Measurements from ENCODE around the gene AGO3. TPM values are rescaled to one million over a fixed set of nuclear protein-coding genes. Genes with fewer than 3 reads are reported as not detected.

AGO3 gene
- total and polyA plus RNA-seq, 4 donors = 3.0 to 19.5 (median 7.1) TPM

- DNase-seq (ENCODE audit: low spot score) = no peak
- Histone ChIP-seq H3K27me3 (ENCODE audit: control insufficient read depth in 4 of 4, insufficient read depth in 4 of 4, low read length in 3 of 4) (no peaks in the 10 kb centered on the region), H3K27ac (ENCODE audit: low read depth in 1 of 2, low read length in 2 of 2) (no peak overlapping the region), H3K9me3 (ENCODE audit: control insufficient read depth in 4 of 4, low read length in 3 of 4) (no peaks in the 10 kb centered on the region), H3K4me1 (ENCODE audit: control insufficient read depth in 4 of 4, insufficient read depth in 4 of 4, low read length in 3 of 4) (no peaks in the 10 kb centered on the region), H3K36me3 (ENCODE audit: control insufficient read depth in 4 of 4, insufficient read depth in 3 of 4, low read depth in 1 of 4, low read length in 3 of 4) (peaks cover 3 to 18% (median 12%) of the 10 kb centered on the region in 4 donors), H3K4me3 (ENCODE audit: low read depth in 1 of 3, low read length in 3 of 3) (no peak overlapping the region), H3K9ac (ENCODE audit: low read depth in 1 of 2, low read length in 2 of 2) (no peak overlapping the region)
- no peak for TF ChIP-seq RAD21 (IDR thresholded peaks at IDR 0.05)
- TF ChIP-seq ATF3 (IDR thresholded peaks at IDR 0.05) = no peak
- no peak for TF ChIP-seq SP1 (IDR thresholded peaks at IDR 0.05)
- TF ChIP-seq JUND (IDR thresholded peaks at IDR 0.05) = no peak
- TF ChIP-seq, protein P1, sequence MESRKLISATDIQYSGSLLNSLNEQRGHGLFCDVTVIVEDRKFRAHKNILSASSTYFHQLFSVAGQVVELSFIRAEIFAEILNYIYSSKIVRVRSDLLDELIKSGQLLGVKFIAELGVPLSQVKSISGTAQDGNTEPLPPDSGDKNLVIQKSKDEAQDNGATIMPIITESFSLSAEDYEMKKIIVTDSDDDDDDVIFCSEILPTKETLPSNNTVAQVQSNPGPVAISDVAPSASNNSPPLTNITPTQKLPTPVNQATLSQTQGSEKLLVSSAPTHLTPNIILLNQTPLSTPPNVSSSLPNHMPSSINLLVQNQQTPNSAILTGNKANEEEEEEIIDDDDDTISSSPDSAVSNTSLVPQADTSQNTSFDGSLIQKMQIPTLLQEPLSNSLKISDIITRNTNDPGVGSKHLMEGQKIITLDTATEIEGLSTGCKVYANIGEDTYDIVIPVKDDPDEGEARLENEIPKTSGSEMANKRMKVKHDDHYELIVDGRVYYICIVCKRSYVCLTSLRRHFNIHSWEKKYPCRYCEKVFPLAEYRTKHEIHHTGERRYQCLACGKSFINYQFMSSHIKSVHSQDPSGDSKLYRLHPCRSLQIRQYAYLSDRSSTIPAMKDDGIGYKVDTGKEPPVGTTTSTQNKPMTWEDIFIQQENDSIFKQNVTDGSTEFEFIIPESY (IDR thresholded peaks at IDR 0.05) = no peak
Measured at GRCh38 chr1:36051821-36052220, 120.9 kb downstream of the AGO3 start.

DNA sequence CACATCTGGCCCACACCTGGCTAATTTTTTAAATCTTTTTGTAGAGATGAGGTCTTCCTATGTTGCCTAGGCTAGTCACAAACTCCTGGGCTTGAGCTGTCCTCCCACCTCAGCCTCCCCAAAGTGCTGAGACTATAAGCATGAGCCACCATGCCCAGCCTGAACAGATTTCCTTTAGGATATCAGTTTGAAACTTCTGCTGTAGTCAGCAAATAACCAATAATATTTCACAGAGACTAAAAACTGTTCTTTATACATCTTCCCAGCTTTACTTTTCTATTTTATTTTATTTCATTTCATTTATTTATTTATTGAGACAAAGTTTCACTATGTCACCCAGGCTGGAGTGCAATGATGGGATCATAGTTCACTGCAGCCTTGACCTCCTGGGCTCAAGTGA, 123.1 kb downstream of the AGO3 start:
- no peaks in the 10 kb centered on the region for H3K9me3 ChIP-seq (ENCODE audit: control insufficient read depth in 4 of 4, low read length in 3 of 4)
- no peak overlapping the region for H3K4me3 ChIP-seq (ENCODE audit: low read depth in 1 of 3, low read length in 3 of 3)
- no peak overlapping the region for H3K27ac ChIP-seq (ENCODE audit: low read depth in 1 of 2, low read length in 2 of 2)
- TF ChIP-seq FOXA1 (IDR thresholded peaks at IDR 0.05) (no peak), RXRA (IDR thresholded peaks at IDR 0.05) (no peak)
- H3K9ac ChIP-seq (ENCODE audit: low read depth in 1 of 2, low read length in 2 of 2) = no peak overlapping the region
- H3K36me3 ChIP-seq (ENCODE audit: control insufficient read depth in 4 of 4, insufficient read depth in 3 of 4, low read depth in 1 of 4, low read length in 3 of 4) = peaks cover 3 to 10% (median 7%) of the 10 kb centered on the region in 4 donors
- DNase-seq (ENCODE audit: low spot score) = no peak
- no peaks in the 10 kb centered on the region for H3K4me1 ChIP-seq (ENCODE audit: control insufficient read depth in 4 of 4, insufficient read depth in 4 of 4, low read length in 3 of 4)
- no peaks in the 10 kb centered on the region for H3K27me3 ChIP-seq (ENCODE audit: control insufficient read depth in 4 of 4, insufficient read depth in 4 of 4, low read length in 3 of 4)

GRCh38 chr1:36055706-36056105, 124.8 kb downstream of the AGO3 start:
- no peaks in the 10 kb centered on the region for H3K4me1 ChIP-seq (ENCODE audit: control insufficient read depth in 4 of 4, insufficient read depth in 4 of 4, low read length in 3 of 4)
- no peaks in the 10 kb centered on the region for H3K27me3 ChIP-seq (ENCODE audit: control insufficient read depth in 4 of 4, insufficient read depth in 4 of 4, low read length in 3 of 4)
- H3K27ac ChIP-seq (ENCODE audit: low read depth in 1 of 2, low read length in 2 of 2) = no peak overlapping the region
- H3K36me3 ChIP-seq (ENCODE audit: control insufficient read depth in 4 of 4, insufficient read depth in 3 of 4, low read depth in 1 of 4, low read length in 3 of 4) = peaks cover 3 to 10% (median 7%) of the 10 kb centered on the region in 4 donors
- no peaks in the 10 kb centered on the region for H3K9me3 ChIP-seq (ENCODE audit: control insufficient read depth in 4 of 4, low read length in 3 of 4)
- no peak overlapping the region for H3K4me3 ChIP-seq (ENCODE audit: low read depth in 1 of 3, low read length in 3 of 3)
- no peak for DNase-seq (ENCODE audit: low spot score)
- WGBS = 89% methylated on average over 5 of the region's 5 CpGs
- TF ChIP-seq, protein P1 (IDR thresholded peaks at IDR 0.05) = no peak
- no peak for TF ChIP-seq FOXA1 (IDR thresholded peaks at IDR 0.05)
- no peak for TF ChIP-seq TAF1 (conservative IDR thresholded peaks at IDR 0.05)
- TF ChIP-seq, protein P2, sequence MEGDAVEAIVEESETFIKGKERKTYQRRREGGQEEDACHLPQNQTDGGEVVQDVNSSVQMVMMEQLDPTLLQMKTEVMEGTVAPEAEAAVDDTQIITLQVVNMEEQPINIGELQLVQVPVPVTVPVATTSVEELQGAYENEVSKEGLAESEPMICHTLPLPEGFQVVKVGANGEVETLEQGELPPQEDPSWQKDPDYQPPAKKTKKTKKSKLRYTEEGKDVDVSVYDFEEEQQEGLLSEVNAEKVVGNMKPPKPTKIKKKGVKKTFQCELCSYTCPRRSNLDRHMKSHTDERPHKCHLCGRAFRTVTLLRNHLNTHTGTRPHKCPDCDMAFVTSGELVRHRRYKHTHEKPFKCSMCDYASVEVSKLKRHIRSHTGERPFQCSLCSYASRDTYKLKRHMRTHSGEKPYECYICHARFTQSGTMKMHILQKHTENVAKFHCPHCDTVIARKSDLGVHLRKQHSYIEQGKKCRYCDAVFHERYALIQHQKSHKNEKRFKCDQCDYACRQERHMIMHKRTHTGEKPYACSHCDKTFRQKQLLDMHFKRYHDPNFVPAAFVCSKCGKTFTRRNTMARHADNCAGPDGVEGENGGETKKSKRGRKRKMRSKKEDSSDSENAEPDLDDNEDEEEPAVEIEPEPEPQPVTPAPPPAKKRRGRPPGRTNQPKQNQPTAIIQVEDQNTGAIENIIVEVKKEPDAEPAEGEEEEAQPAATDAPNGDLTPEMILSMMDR (IDR thresholded peaks at IDR 0.05; ENCODE audit: low read depth, low read length, missing input control) = no peak
- no peak for TF ChIP-seq EGR1 (IDR thresholded peaks at IDR 0.05; ENCODE audit: low read depth in 2 of 2)
- no peak for TF ChIP-seq JUND (IDR thresholded peaks at IDR 0.05)
- TF ChIP-seq YY1 (IDR thresholded peaks at IDR 0.05) = no peak
- no peak for TF ChIP-seq RXRA (IDR thresholded peaks at IDR 0.05)
- TF ChIP-seq NR2F2 (IDR thresholded peaks at IDR 0.05) = no peak
- no peak for TF ChIP-seq GABPA (IDR thresholded peaks at IDR 0.05 in 1 of 2, conservative IDR thresholded peaks at IDR 0.05 in 1 of 2)
- no peak for TF ChIP-seq SP1 (IDR thresholded peaks at IDR 0.05)
- no peak for TF ChIP-seq HNF4G (IDR thresholded peaks at IDR 0.05)
- TF ChIP-seq REST (IDR thresholded peaks at IDR 0.05) = no peak
- no peak for TF ChIP-seq FOXA2 (IDR thresholded peaks at IDR 0.05)
- no peak for TF ChIP-seq ATF3 (IDR thresholded peaks at IDR 0.05)
- TF ChIP-seq HNF4A (conservative IDR thresholded peaks at IDR 0.05) = no peak
- no peak overlapping the region for H3K9ac ChIP-seq (ENCODE audit: low read depth in 1 of 2, low read length in 2 of 2)

Data from liver (tissue), 9 donors.